IPS-20b (cell line): ENCODE measurements around the gene ITK.

Experiments used
- H3K27ac ChIP-seq: one replicate; pipeline ENCODE4 v1.5.1; 2013; ENCODE audit warnings: low read length
- H3K27me3 ChIP-seq: 2 replicates; pipeline ENCODE4 v1.6.1; 2013; ENCODE audit warnings: mild to moderate bottlenecking, low read length, inconsistent platforms; ENCODE audit not compliant: insufficient read depth
- H3K36me3 ChIP-seq: 2 replicates; pipeline ENCODE4 v1.6.1; 2013; ENCODE audit warnings: low read depth, mild to moderate bottlenecking, inconsistent platforms, low read length, moderate library complexity; ENCODE audit not compliant: insufficient read depth
- H3K4me1 ChIP-seq: 2 replicates; pipeline ENCODE4 v1.6.1; 2013; ENCODE audit warnings: mild to moderate bottlenecking, control low read depth, inconsistent platforms, low read length, moderate library complexity; ENCODE audit not compliant: insufficient read depth
- H3K4me3 ChIP-seq: 2 replicates; pipeline ENCODE4 v1.5.1; 2013; ENCODE audit warnings: mild to moderate bottlenecking, low read length, inconsistent platforms
- H3K9ac ChIP-seq: 2 replicates; pipeline ENCODE4 v1.6.1; 2013; ENCODE audit warnings: low read depth, mild to moderate bottlenecking, inconsistent platforms, low read length, moderate library complexity
- H3K9me3 ChIP-seq: 2 replicates; pipeline ENCODE4 v1.6.1; 2013; ENCODE audit warnings: mild to moderate bottlenecking, low read depth, low read length, inconsistent platforms; ENCODE audit not compliant: insufficient read depth

The ITK gene

GRCh38 chr5:157278319-157279037, 97.8 kb downstream of the ITK start:
- Histone ChIP-seq H3K4me1 (no peaks in the 10 kb centered on the region), H3K27me3 (no peaks in the 10 kb centered on the region), H3K9ac (no peak overlapping the region), H3K4me3 (no peak overlapping the region), H3K36me3 (no peaks in the 10 kb centered on the region), H3K9me3 (no peaks in the 10 kb centered on the region), H3K27ac (no peak overlapping the region)

GRCh38 chr5:157279605-157280239, 99.1 kb downstream of the ITK start:
- Histone ChIP-seq H3K36me3 (no peaks in the 10 kb centered on the region), H3K27me3 (no peaks in the 10 kb centered on the region), H3K9ac (no peak overlapping the region), H3K9me3 (no peaks in the 10 kb centered on the region), H3K4me3 (no peak overlapping the region), H3K4me1 (no peaks in the 10 kb centered on the region), H3K27ac (no peak overlapping the region)

GRCh38 chr5:157280927-157281326, 100.3 kb downstream of the ITK start:
- Histone ChIP-seq H3K27me3 (no peaks in the 10 kb centered on the region), H3K27ac (no peak overlapping the region), H3K9ac (no peak overlapping the region)

GRCh38 chr5:157282150-157282549, 101.5 kb downstream of the ITK start:
- Histone ChIP-seq H3K27ac (no peak overlapping the region), H3K36me3 (peaks cover 7% of the 10 kb centered on the region), H3K9ac (no peak overlapping the region), H3K4me3 (no peak overlapping the region), H3K27me3 (no peaks in the 10 kb centered on the region), H3K9me3 (no peaks in the 10 kb centered on the region), H3K4me1 (no peaks in the 10 kb centered on the region)

More at GRCh38 chr5:157280927-157281326, 100.3 kb downstream of the ITK start:
- Histone ChIP-seq H3K9me3 (no peaks in the 10 kb centered on the region), H3K36me3 (no peaks in the 10 kb centered on the region), H3K4me1 (no peaks in the 10 kb centered on the region), H3K4me3 (no peak overlapping the region)

- Histone ChIP-seq H3K4me3 (no peak overlapping the region), H3K36me3 (peaks cover 20% of the 10 kb centered on the region), H3K9ac (0 out of 2 replicates have a peak overlapping the region, but pooled peaks have one; percentile 14), H3K4me1 (no peaks in the 10 kb centered on the region), H3K27me3 (no peaks in the 10 kb centered on the region), H3K27ac (no peak overlapping the region), H3K9me3 (no peaks in the 10 kb centered on the region)
Measured at GRCh38 chr5:157283434-157283833, 102.8 kb downstream of the ITK start.

- no peak overlapping the region for H3K27ac ChIP-seq
- H3K9me3 ChIP-seq: no peaks in the 10 kb centered on the region
- H3K4me1 ChIP-seq: no peaks in the 10 kb centered on the region
- no peak overlapping the region for H3K9ac ChIP-seq
- H3K27me3 ChIP-seq: no peaks in the 10 kb centered on the region
- no peak overlapping the region for H3K4me3 ChIP-seq
- peaks cover 23% of the 10 kb centered on the region for H3K36me3 ChIP-seq
Measured at GRCh38 chr5:157284458-157285212, 104.0 kb downstream of the ITK start.

GRCh38 chr5:157285310-157286035, 104.8 kb downstream of the ITK start:
- Histone ChIP-seq H3K9ac (no peak overlapping the region), H3K27me3 (no peaks in the 10 kb centered on the region), H3K4me1 (no peaks in the 10 kb centered on the region), H3K27ac (no peak overlapping the region), H3K9me3 (no peaks in the 10 kb centered on the region), H3K4me3 (no peak overlapping the region), H3K36me3 (peaks cover 23% of the 10 kb centered on the region)

- Histone ChIP-seq H3K27me3 (no peaks in the 10 kb centered on the region), H3K4me1 (no peaks in the 10 kb centered on the region), H3K36me3 (peaks cover 30% of the 10 kb centered on the region), H3K9me3 (no peaks in the 10 kb centered on the region), H3K27ac (no peak overlapping the region), H3K9ac (no peak overlapping the region), H3K4me3 (no peak overlapping the region)
Measured at GRCh38 chr5:157286761-157287211, 106.1 kb downstream of the ITK start.

- Histone ChIP-seq H3K4me3 (no peak overlapping the region), H3K9ac (no peak overlapping the region), H3K9me3 (no peaks in the 10 kb centered on the region), H3K36me3 (peaks cover 30% of the 10 kb centered on the region), H3K27me3 (no peaks in the 10 kb centered on the region), H3K27ac (no peak overlapping the region), H3K4me1 (no peaks in the 10 kb centered on the region)
Measured at GRCh38 chr5:157288405-157289163, 107.9 kb downstream of the ITK start.

GRCh38 chr5:157289164-157289819, 108.7 kb downstream of the ITK start:
- H3K27ac ChIP-seq: no peak overlapping the region
- no peaks in the 10 kb centered on the region for H3K27me3 ChIP-seq
- no peak overlapping the region for H3K4me3 ChIP-seq
- H3K9ac ChIP-seq: no peak overlapping the region
- no peaks in the 10 kb centered on the region for H3K4me1 ChIP-seq
- H3K36me3 ChIP-seq: peaks cover 30% of the 10 kb centered on the region
- no peaks in the 10 kb centered on the region for H3K9me3 ChIP-seq
